IMR-90 (cell line): ENCODE measurements around the gene TFCP2. TPM values are rescaled to one million over a fixed set of nuclear protein-coding genes. Genes with fewer than 3 reads are reported as not detected.

Experiments
- ATAC-seq: fragments of 200-7000 bp; cut with Tn5 transposase; 2 replicates; pipeline ENCODE4 v1.9.1; 2020; ENCODE audit warnings: low read depth, mild to moderate bottlenecking, moderate library complexity
- BruUV-seq: library from RNA; stranded (reverse); fragments of 400-500 nt; replicated peaks from 2 replicates; lab custom pipeline; 2021; lab: Mats Ljungman, UMichigan
- CTCF ChIA-PET: fragments of 300-600 bp; formaldehyde crosslinking; extraction: SDS; loops from one replicate; lab custom pipeline; 2021; ENCODE audit warnings: antibody characterized with exemption; lab: Yijun Ruan, JAX
- POLR2A ChIA-PET: fragments of 300-600 bp; sonication (Branson Sonifier 250); formaldehyde crosslinking; loops from one replicate; lab custom pipeline; 2022; ENCODE audit warnings: antibody characterized with exemption; ENCODE audit not compliant: unreplicated experiment; lab: Charles Lee
- DNase-seq: peaks from one replicate; pipeline ENCODE4 v3.0.0; 2013
- H2AFZ ChIP-seq: replicated peaks from 2 replicates; pipeline ENCODE3; 2013; ENCODE audit warnings: low read length, mild to moderate bottlenecking; ENCODE audit not compliant: poor library complexity
- H2AK5ac ChIP-seq: 2 replicates; pipeline ENCODE4 v1.6.1; 2013; ENCODE audit warnings: low read depth, low read length, inconsistent platforms
- H2AK9ac ChIP-seq: replicated peaks from 2 replicates; pipeline ENCODE3; 2013; ENCODE audit warnings: mild to moderate bottlenecking, low read depth, low read length, moderate library complexity; ENCODE audit not compliant: poor library complexity
- H2BK120ac ChIP-seq: 2 replicates; pipeline ENCODE4 v1.6.1; 2013; ENCODE audit warnings: low read depth, low read length, inconsistent platforms
- H2BK15ac ChIP-seq: 3 replicates; pipeline ENCODE4 v1.6.1; 2013; ENCODE audit warnings: low read depth, low read length, inconsistent platforms
- H2BK20ac ChIP-seq: 2 replicates; pipeline ENCODE4 v1.6.1; 2013; ENCODE audit warnings: low read depth, mild to moderate bottlenecking, inconsistent platforms, low read length, moderate library complexity
- H2BK5ac ChIP-seq: 2 replicates; pipeline ENCODE4 v1.6.1; 2013; ENCODE audit warnings: mild to moderate bottlenecking, low read depth, low read length, inconsistent platforms; ENCODE audit not compliant: poor library complexity, severe bottlenecking
- H3K14ac ChIP-seq: replicated peaks from 2 replicates; pipeline ENCODE4 v1.6.1; 2013; ENCODE audit warnings: low read depth, low read length, inconsistent platforms
- H3K18ac ChIP-seq: 2 replicates; pipeline ENCODE4 v1.6.1; 2013; ENCODE audit warnings: low read depth, low read length, control low read depth
- H3K23ac ChIP-seq: 2 replicates; pipeline ENCODE4 v1.6.1; 2013; ENCODE audit warnings: low read depth, low read length, inconsistent platforms
- H3K27ac ChIP-seq: 2 replicates; pipeline ENCODE4 v1.5.1; 2013; ENCODE audit warnings: mild to moderate bottlenecking, control low read depth, low read length; ENCODE audit not compliant: insufficient read depth
- H3K27me3 ChIP-seq: 2 replicates; pipeline ENCODE4 v1.6.1; 2013; ENCODE audit warnings: low read length; ENCODE audit not compliant: control insufficient read depth, insufficient read depth
- H3K36me3 ChIP-seq: 2 replicates; pipeline ENCODE4 v1.6.1; 2013; ENCODE audit warnings: low read length, mixed read lengths; ENCODE audit not compliant: control insufficient read depth, insufficient read depth
- H3K4ac ChIP-seq: 2 replicates; pipeline ENCODE4 v1.6.1; 2013; ENCODE audit warnings: low read depth, low read length, inconsistent platforms
- H3K4me1 ChIP-seq: 2 replicates; pipeline ENCODE4 v1.6.1; 2013; ENCODE audit warnings: low read length, mixed read lengths; ENCODE audit not compliant: control insufficient read depth, insufficient read depth
- H3K4me2 ChIP-seq: 2 replicates; pipeline ENCODE4 v1.6.1; 2013; ENCODE audit warnings: low read depth, mild to moderate bottlenecking, control low read depth, low read length, moderate library complexity
- H3K4me3 ChIP-seq: 2 replicates; pipeline ENCODE4 v1.5.1; 2013; ENCODE audit warnings: low read depth, mild to moderate bottlenecking, control low read depth, low read length, moderate library complexity; ENCODE audit not compliant: insufficient read depth
- H3K56ac ChIP-seq: 2 replicates; pipeline ENCODE4 v1.6.1; 2013; ENCODE audit warnings: low read length, inconsistent platforms; ENCODE audit not compliant: insufficient read depth; ENCODE audit errors: extremely low read depth
- H3K79me1 ChIP-seq, 2 experiments: 2 replicates each; pipeline ENCODE4 v1.6.1; 2013; ENCODE audit warnings: low read length in 2 of 2, inconsistent platforms in 1 of 2, low read depth in 1 of 2
- H3K9ac ChIP-seq: 2 replicates; pipeline ENCODE4 v1.6.1; 2013; ENCODE audit warnings: low read depth, low read length, control low read depth
- H3K9me1 ChIP-seq: 2 replicates; pipeline ENCODE4 v1.6.1; 2013; ENCODE audit warnings: low read length, inconsistent platforms; ENCODE audit not compliant: insufficient read depth
- H3K9me3 ChIP-seq: 2 replicates; pipeline ENCODE4 v1.6.1; 2013; ENCODE audit warnings: low read length; ENCODE audit not compliant: control insufficient read depth, insufficient read depth
- H4K20me1 ChIP-seq: 2 replicates; pipeline ENCODE4 v1.6.1; 2013; ENCODE audit warnings: low read length, inconsistent platforms; ENCODE audit not compliant: insufficient read depth
- H4K5ac ChIP-seq: 2 replicates; pipeline ENCODE4 v1.6.1; 2013; ENCODE audit warnings: mild to moderate bottlenecking, low read depth, low read length, control low read depth
- H4K8ac ChIP-seq, 2 experiments: 2 replicates each; pipeline ENCODE4 v1.6.1; 2013; ENCODE audit warnings: low read depth in 2 of 2, low read length in 2 of 2, control low read depth in 1 of 2, inconsistent platforms in 1 of 2
- H4K91ac ChIP-seq: 2 replicates; pipeline ENCODE4 v1.6.1; 2013; ENCODE audit warnings: low read depth, low read length, inconsistent platforms; ENCODE audit not compliant: insufficient read depth
- ELK1 ChIP-seq: fragments of 150-350 bp; IDR thresholded peaks from 2 replicates; pipeline ENCODE4 v1.6.1; 2016; ENCODE audit warnings: low read depth, mild to moderate bottlenecking, low read length, moderate library complexity, borderline replicate concordance
- MAFK ChIP-seq: IDR thresholded peaks from 2 replicates; pipeline ENCODE4 v1.6.1; 2012; ENCODE audit warnings: low read depth, low read length, improper control_type of control experiment
- RFX5 ChIP-seq: IDR thresholded peaks from 2 replicates; pipeline ENCODE4 v1.8.0; 2012; ENCODE audit warnings: low read depth, mild to moderate bottlenecking, low read length, moderate library complexity
- SMC3 ChIP-seq: fragments of 150-350 bp; IDR thresholded peaks from 2 replicates; pipeline ENCODE4 v1.6.1; 2016; ENCODE audit warnings: low read depth, mild to moderate bottlenecking, antibody characterized with exemption, low read length, moderate library complexity
- WGBS, 2 experiments: methylation state at CpG; one replicate each; pipeline versions ENCODE4 v1.1.5 to v1.1.7; 2013; ENCODE audit warnings: missing lambda C conversion rate in 2 of 2; ENCODE audit not compliant: insufficient read length in 1 of 2; ENCODE audit errors: extremely low coverage in 2 of 2; 5-methylcytosine and 5-hydroxymethylcytosine counted together
- dilution Hi-C: fragments of 300-500 bp; cut with HindIII; formaldehyde crosslinking; loops from one replicate; pipeline ENCODE4 v1.14.3; 2018; ENCODE audit warnings: low sequenced_read_pairs; ENCODE audit not compliant: unreplicated experiment
- in situ Hi-C: fragments of 300-500 bp; cut with MboI; formaldehyde crosslinking; loops from 3 replicates; pipeline ENCODE4 v1.14.3; 2019; ENCODE audit warnings: low sequenced_read_pairs, inconsistent platforms, mixed read lengths
- intact Hi-C: fragments of 100-400 bp; cut with micrococcal nuclease; formaldehyde crosslinking; loops from 2 replicates; pipeline ENCODE4 v1.10.0; 2022
- polyA plus RNA-seq, 3 experiments: library from polyadenylated mRNA; depleted of rRNA; stranded (reverse); fragments of >200 nt; gene quantifications; 2 replicates each; pipeline ENCODE4 v1.2.3, GENCODE V29; 2012; ENCODE audit warnings: low replicate concordance in 1 of 3
- total RNA-seq: library from RNA; depleted of rRNA; stranded (reverse); fragments of >200 nt; gene quantifications from 2 replicates; pipeline ENCODE4 v1.2.3, GENCODE V29; 2012

The TFCP2 gene
- total and polyA plus RNA-seq, 2 of the 4 experiments (the other 2 are of a cell fraction), result 10.0 to 15.4 TPM

- no peak overlapping the region for H4K5ac ChIP-seq
- no peak overlapping the region for H3K4ac ChIP-seq
- no peaks in the 10 kb centered on the region for H3K36me3 ChIP-seq
- no peak overlapping the region for H2BK120ac ChIP-seq
- in situ Hi-C loops, result no loop called here
- H3K9me1 ChIP-seq, result peaks cover 3% of the 10 kb centered on the region
- no TSS peak for BruUV-seq
- no peak for TF ChIP-seq ELK1
- no peak for TF ChIP-seq MAFK
- TF ChIP-seq RFX5, result no peak
- TF ChIP-seq SMC3, result no peak
- no peaks in the 10 kb centered on the region for H3K27me3 ChIP-seq
- ChIA-PET CTCF (no interaction called here), POLR2A (no interaction called here)
- 100% methylated on average over 1 of the region's 8 CpGs; no CpG with 5 or more reads in 1 of the 2 experiments for WGBS, 2 experiments
- no peak overlapping the region for H2AFZ ChIP-seq
- peaks cover 15% of the 10 kb centered on the region for H4K20me1 ChIP-seq
- no peak overlapping the region for H2AK5ac ChIP-seq
- dilution Hi-C loops, result no loop called here
- intact Hi-C loops, result no loop called here
- H3K4me3 ChIP-seq, result no peak overlapping the region
- no peak for DNase-seq
- no peak overlapping the region for H2BK15ac ChIP-seq
- H2AK9ac ChIP-seq, result no peak overlapping the region
- no peaks in the 10 kb centered on the region for H3K9me3 ChIP-seq
- H4K91ac ChIP-seq, result no peak overlapping the region
- H3K23ac ChIP-seq, result no peak overlapping the region
- H2BK5ac ChIP-seq, result no peak overlapping the region
- no peak overlapping the region for H3K18ac ChIP-seq
- no peak overlapping the region for H2BK20ac ChIP-seq
- no peak overlapping the region for H3K56ac ChIP-seq
- no peak overlapping the region for H3K9ac ChIP-seq
- H3K27ac ChIP-seq, result no peak overlapping the region
- peaks cover 29 to 73% of the 10 kb centered on the region in 2 experiments for H3K79me1 ChIP-seq
- peak; percentile 49 for ATAC-seq
- no peak overlapping the region for H3K4me2 ChIP-seq
- H3K4me1 ChIP-seq, result peaks cover 2% of the 10 kb centered on the region; the same call in 1 of the 2 replicates
- no peak overlapping the region for H4K8ac ChIP-seq
- H3K14ac ChIP-seq, result no peak overlapping the region
Observed at GRCh38 chr12:51160814-51161459, 12.0 kb downstream of the TFCP2 start.
